ENCODE measurements around the gene E4F1. TPM values are rescaled to one million over a fixed set of nuclear protein-coding genes. Genes with fewer than 3 reads are reported as not detected.
"Not testable (repeated sequence)": the region's sequence is repeated elsewhere in the genome, so short reads cannot be mapped to it uniquely, and the experiment has no call there.

The E4F1 gene
- total and polyA plus RNA-seq, 2 experiments from 2014 or later, result 13.5 to 32.7 TPM

DNA sequence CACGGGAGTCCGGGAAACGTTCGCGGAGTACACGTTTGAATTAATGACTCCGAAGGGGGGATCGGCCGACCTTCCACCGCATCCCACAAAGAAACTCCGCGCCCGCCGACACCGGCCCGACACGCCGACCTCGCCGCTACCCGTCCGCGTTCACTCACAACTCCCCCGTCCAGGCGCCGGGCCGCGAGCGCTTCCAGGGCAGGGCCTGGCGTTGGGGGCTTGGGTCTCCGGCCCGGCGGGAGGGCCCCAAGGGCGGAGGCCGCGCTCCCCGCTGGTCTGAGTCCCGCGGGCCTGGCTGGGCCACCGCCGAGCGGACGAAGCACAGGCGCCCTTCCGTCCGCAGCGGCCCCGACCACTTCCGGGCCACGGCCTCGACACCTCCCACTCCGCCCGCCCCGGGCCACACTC, 44.1 kb downstream of the E4F1 start:
- peaks cover 21% of the 10 kb centered on the region; the same call in 1 of the 2 replicates for H4K20me1 ChIP-seq (ENCODE audit: insufficient read depth)
- peak overlapping the region; percentile 90 for H3K27ac ChIP-seq
- peak overlapping the region; percentile 99 for H3K4me2 ChIP-seq (ENCODE audit: unreplicated experiment)
- peaks cover 17% of the 10 kb centered on the region for H3K4me1 ChIP-seq (ENCODE audit: insufficient read depth)
- DNase-seq; H3K9me3 ChIP-seq (ENCODE audit: low read depth); H3F3A ChIP-seq (ENCODE audit: insufficient read depth); H3K9me2 ChIP-seq (ENCODE audit: insufficient read depth); H3K27me3 ChIP-seq (replicated peaks; ENCODE audit: insufficient read depth); in situ Hi-C loops (cut with MboI): not testable (repeated sequence)
- peaks cover 84% of the 10 kb centered on the region for H3K79me2 ChIP-seq (ENCODE audit: insufficient read depth)
- 0% methylated on average over 35 to 54 of the region's 54 CpGs for WGBS, 2 experiments (ENCODE audit: low coverage in 1 of 2, low lambda C conversion rate in 2 of 2, missing lambda C conversion rate in 2 of 2)
- peak overlapping the region; percentile 79 for H3K4me3 ChIP-seq
- peak overlapping the region; percentile 82 for H2AFZ ChIP-seq
- peak overlapping the region; percentile 91 for H3K9ac ChIP-seq
- peaks cover 14% of the 10 kb centered on the region; the same call in 1 of the 2 replicates for H3K36me3 ChIP-seq (ENCODE audit: low read depth)

DNA sequence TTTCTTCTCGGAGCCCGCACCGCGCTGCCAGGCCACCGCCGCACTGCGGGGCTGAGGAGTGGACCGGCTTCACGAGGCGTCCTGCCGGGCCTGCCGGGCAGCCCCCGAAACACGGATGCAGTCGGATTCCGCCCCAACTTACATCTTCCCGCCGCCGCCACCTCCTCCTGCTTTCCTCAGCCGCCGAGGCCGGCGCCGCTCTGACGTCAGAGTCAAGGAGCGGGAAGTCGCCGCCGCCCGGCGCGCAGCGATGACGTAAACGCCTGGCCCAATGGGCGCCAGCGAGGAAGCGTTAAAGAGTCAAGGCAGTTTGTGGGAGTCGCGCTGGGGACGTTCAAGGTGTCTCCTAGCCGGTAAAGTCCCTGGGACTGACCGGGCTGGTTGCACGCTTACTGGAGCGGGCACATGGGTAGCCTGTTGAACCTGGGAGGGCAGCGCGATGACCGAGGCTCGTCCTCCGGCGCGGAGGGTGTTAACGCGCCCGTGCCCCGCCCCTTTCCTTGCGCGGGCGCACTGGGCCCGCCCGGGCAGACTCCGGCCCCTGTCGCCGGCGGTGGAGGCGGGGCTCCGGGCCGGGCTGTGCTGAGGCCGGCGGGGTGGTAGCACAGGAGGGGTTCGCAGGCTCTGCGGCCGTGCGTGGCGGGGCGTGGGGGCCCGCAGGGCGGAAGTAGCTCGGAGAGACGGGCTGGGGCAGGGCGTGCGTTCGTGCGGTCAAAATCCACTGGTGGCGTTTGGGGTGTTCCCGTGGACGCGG, 44.7 kb downstream of the E4F1 start, which contains the start of gene RNPS1:
TSS of gene RNPS1 (minus strand) at position 214 of the 754 bp plus-strand sequence. CDS start 3,483 bp downstream, outside the sequence.
- Histone ChIP-seq H3K9me3 (ENCODE audit: low read depth) (no peaks in the 10 kb centered on the region), H2AFZ (peak within 1 kb of the TSS; percentile 82), H3K4me3 (peak within 1 kb of the TSS; percentile 79), H3F3A (ENCODE audit: insufficient read depth) (peaks cover 7% of the 10 kb centered on the region; the same call in 1 of the 2 replicates), H3K36me3 (ENCODE audit: low read depth) (peaks cover 8% of the 10 kb centered on the region; the same call in 1 of the 2 replicates), H4K20me1 (ENCODE audit: insufficient read depth) (peaks cover 21% of the 10 kb centered on the region; the same call in 1 of the 2 replicates), H3K9ac (peak within 1 kb of the TSS; percentile 91), H3K4me1 (ENCODE audit: insufficient read depth) (peaks cover 17% of the 10 kb centered on the region), H3K27me3 (replicated peaks; ENCODE audit: insufficient read depth) (no peaks in the 10 kb centered on the region), H3K79me2 (ENCODE audit: insufficient read depth) (peaks cover 78% of the 10 kb centered on the region), H3K27ac (peak within 1 kb of the TSS; percentile 90), H3K4me2 (ENCODE audit: unreplicated experiment) (peak within 1 kb of the TSS; percentile 99), H3K9me2 (ENCODE audit: insufficient read depth) (no peaks in the 10 kb centered on the region)
- TF ChIP-seq EZH2 (IDR thresholded peaks at IDR 0.05; ENCODE audit: insufficient read depth, poor library complexity, severe bottlenecking) (no peak), EZH2phosphoT487 (IDR thresholded peaks at IDR 0.05; ENCODE audit: insufficient read depth, low read depth) (no peak)
- in situ Hi-C loops (cut with MboI), result no loop called here
- WGBS, 2 experiments (ENCODE audit: low coverage in 1 of 2, low lambda C conversion rate in 2 of 2, missing lambda C conversion rate in 2 of 2), result 1% methylated on average over 67 to 77 of the region's 88 CpGs
- DNase-seq, result peak; percentile 97

DNA sequence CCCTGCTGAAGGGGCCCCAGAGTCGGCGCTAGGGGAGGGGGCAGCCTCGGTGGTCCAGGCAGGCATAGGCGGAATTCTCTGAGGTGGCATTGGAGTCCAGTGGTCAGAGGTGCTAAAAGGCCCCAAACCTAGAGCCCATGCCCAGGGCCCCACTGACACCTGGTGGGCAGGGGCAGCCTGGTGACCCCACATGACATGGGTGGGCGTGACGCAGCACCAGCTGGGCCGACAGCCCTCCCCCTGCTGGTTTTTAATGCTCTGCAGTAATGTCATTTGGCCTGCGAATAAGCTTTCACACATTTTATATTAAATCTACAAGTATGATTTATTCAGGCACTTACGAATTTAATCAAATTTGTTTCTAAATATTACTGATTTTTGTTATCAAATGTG, 46.7 kb downstream of the E4F1 start:
- Histone ChIP-seq H3K27me3 (replicated peaks; ENCODE audit: insufficient read depth) (no peaks in the 10 kb centered on the region), H3F3A (ENCODE audit: insufficient read depth) (peaks cover 7% of the 10 kb centered on the region; the same call in 1 of the 2 replicates), H3K4me1 (ENCODE audit: insufficient read depth) (peaks cover 17% of the 10 kb centered on the region), H3K4me3 (peak overlapping the region; percentile 79; the same call in 1 of the 2 replicates), H2AFZ (no peak overlapping the region), H4K20me1 (ENCODE audit: insufficient read depth) (peaks cover 13% of the 10 kb centered on the region; the same call in 1 of the 2 replicates), H3K27ac (no peak overlapping the region), H3K9me2 (ENCODE audit: insufficient read depth) (no peaks in the 10 kb centered on the region), H3K79me2 (ENCODE audit: insufficient read depth) (peaks cover 58% of the 10 kb centered on the region), H3K9ac (peak overlapping the region; percentile 91), H3K9me3 (ENCODE audit: low read depth) (no peaks in the 10 kb centered on the region), H3K36me3 (ENCODE audit: low read depth) (peaks cover 8% of the 10 kb centered on the region; the same call in 1 of the 2 replicates), H3K4me2 (ENCODE audit: unreplicated experiment) (peak overlapping the region; percentile 99)
- 89 to 94% methylated on average over 9 of the region's 9 CpGs for WGBS, 2 experiments (ENCODE audit: low coverage in 1 of 2, low lambda C conversion rate in 2 of 2, missing lambda C conversion rate in 2 of 2)
- DNase-seq, result no peak
- in situ Hi-C loops (cut with MboI), result no loop called here
- TF ChIP-seq EZH2phosphoT487 (IDR thresholded peaks at IDR 0.05; ENCODE audit: insufficient read depth, low read depth), result no peak

DNA sequence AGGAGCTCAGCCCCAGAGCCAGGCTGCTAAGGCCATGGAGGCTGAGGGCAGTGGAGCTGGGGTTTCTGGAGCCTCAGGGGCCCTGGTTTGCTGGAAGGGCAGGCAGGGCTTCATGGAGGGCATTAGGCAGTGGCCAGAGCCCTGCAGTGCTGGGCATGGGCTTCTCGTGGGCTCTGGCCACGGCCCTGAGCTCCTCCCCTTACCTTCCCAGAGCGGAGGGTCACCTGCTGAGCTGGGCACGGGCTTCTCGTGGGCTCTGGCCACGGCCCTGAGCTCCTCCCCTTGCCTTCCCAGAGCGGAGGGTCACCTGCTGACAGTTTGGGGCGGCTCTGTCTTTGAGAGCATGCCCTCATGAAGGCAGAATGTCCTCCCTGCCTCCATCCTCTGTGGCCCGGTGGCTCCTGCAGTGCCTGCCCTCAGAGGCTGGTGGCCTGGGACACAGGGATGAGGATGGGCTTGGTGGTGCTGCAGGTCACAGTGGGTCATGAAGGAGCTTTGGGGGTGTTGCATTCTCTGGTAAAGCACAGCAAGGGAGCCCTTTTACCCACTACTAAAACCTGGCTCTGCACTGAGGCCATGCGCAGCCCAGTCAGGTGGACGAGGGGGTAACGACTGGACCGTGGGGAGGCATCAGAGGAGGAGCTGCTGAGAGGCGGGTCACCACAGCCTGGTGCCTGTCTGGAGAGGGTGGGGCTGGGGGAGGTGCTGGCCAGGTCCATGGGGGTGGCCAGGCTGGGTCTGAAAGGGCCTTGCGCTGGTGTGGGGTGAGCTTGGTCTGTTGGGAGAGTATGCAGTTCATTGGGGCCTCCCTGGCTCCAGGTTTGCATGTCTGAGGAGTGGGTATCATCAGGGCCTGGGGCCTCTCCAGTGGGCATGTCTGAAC, 47.4 kb downstream of the E4F1 start:
- Histone ChIP-seq H3F3A (ENCODE audit: insufficient read depth) (peaks cover 7% of the 10 kb centered on the region; the same call in 1 of the 2 replicates), H3K27ac (no peak overlapping the region), H3K9ac (no peak overlapping the region), H2AFZ (no peak overlapping the region), H3K27me3 (replicated peaks; ENCODE audit: insufficient read depth) (no peaks in the 10 kb centered on the region), H3K36me3 (ENCODE audit: low read depth) (0 out of 2 replicates have a peak, but pooled peaks cover under 1% of the 10 kb centered on the region), H3K9me2 (ENCODE audit: insufficient read depth) (no peaks in the 10 kb centered on the region), H3K9me3 (ENCODE audit: low read depth) (no peaks in the 10 kb centered on the region), H3K4me2 (ENCODE audit: unreplicated experiment) (no peak overlapping the region), H3K4me1 (ENCODE audit: insufficient read depth) (peaks cover 12% of the 10 kb centered on the region), H3K4me3 (no peak overlapping the region), H4K20me1 (ENCODE audit: insufficient read depth) (peaks cover 9% of the 10 kb centered on the region; the same call in 1 of the 2 replicates), H3K79me2 (ENCODE audit: insufficient read depth) (peaks cover 50% of the 10 kb centered on the region)
- DNase-seq, result no peak
- in situ Hi-C loops (cut with MboI), result no loop called here
- no peak for TF ChIP-seq EZH2phosphoT487 (IDR thresholded peaks at IDR 0.05; ENCODE audit: insufficient read depth, low read depth)
- no peak for TF ChIP-seq EZH2 (IDR thresholded peaks at IDR 0.05; ENCODE audit: insufficient read depth, poor library complexity, severe bottlenecking)
- WGBS, 2 experiments (ENCODE audit: low coverage in 1 of 2, low lambda C conversion rate in 2 of 2, missing lambda C conversion rate in 2 of 2), result 82 to 85% methylated on average over 15 of the region's 15 CpGs
